Breast epithelium (tissue), 4 donors: ENCODE results near the gene TMOD3. TPM values are rescaled to one million over a fixed set of nuclear protein-coding genes. Genes with fewer than 3 reads are reported as not detected.

Source experiments
- DNase-seq, 2 donors: peaks; one replicate each; pipeline ENCODE4 v3.0.0-alpha.2; 2019; ENCODE audit warnings: low spot score in 2 of 2
- H3K27ac ChIP-seq, 2 donors: fragments of 200-600 bp; sonication (generic) in 1 of 2; one replicate each; pipeline ENCODE4 v1.5.1; 2016 to 2019; ENCODE audit warnings: mild to moderate bottlenecking in 1 of 2
- H3K27me3 ChIP-seq, 2 donors: fragments of 200-600 bp; sonication (generic) in 1 of 2; one replicate each; pipeline versions ENCODE4 v1.5.1 to v1.6.0; 2017 to 2019; ENCODE audit warnings: control low read depth in 1 of 2, mild to moderate bottlenecking in 1 of 2
- H3K36me3 ChIP-seq: fragments of 200-600 bp; one replicate; pipeline ENCODE4 v1.5.1; 2019
- H3K4me1 ChIP-seq, 2 donors: fragments of 200-600 bp; sonication (generic); one replicate each; pipeline ENCODE4 v1.5.1; 2016 to 2019; ENCODE audit warnings: control low read depth in 1 of 2
- H3K4me3 ChIP-seq, 3 donors: fragments of 200-600 bp; sonication (generic); 1 replicate in 2 of 3; 2 replicates in 1 of 3; pipeline ENCODE4 v1.5.1; 2016 to 2019; ENCODE audit warnings: mild to moderate bottlenecking in 3 of 3, moderate library complexity in 2 of 3
- H3K9me3 ChIP-seq, 2 donors: fragments of 200-600 bp; sonication (generic) in 1 of 2; one replicate each; pipeline ENCODE4 v1.5.1; 2016 to 2019; ENCODE audit warnings: control low read depth in 1 of 2
- CTCF ChIP-seq, 3 donors: fragments of 450-650 bp; IDR thresholded peaks; one replicate each; pipeline ENCODE4 v1.5.1; 2016 to 2017; ENCODE audit warnings: antibody characterized with exemption in 3 of 3, mild to moderate bottlenecking in 3 of 3, moderate library complexity in 3 of 3
- POLR2A ChIP-seq: fragments of 450-650 bp; IDR thresholded peaks from one replicate; pipeline ENCODE4 v1.6.1; 2016; ENCODE audit warnings: antibody characterized with exemption, mild to moderate bottlenecking, moderate library complexity
- POLR2AphosphoS5 ChIP-seq, 3 donors: sonication (generic); formaldehyde crosslinking; IDR thresholded peaks; one replicate each; pipeline ENCODE4 v1.6.1; 2017; ENCODE audit warnings: antibody characterized with exemption in 3 of 3
- intact Hi-C: fragments of 100-400 bp; cut with DNase I; formaldehyde crosslinking; loops from one replicate; pipeline ENCODE4 v1.15.1; 2023; ENCODE audit warnings: low total_unique reads
- total RNA-seq, 3 donors: library from RNA; depleted of rRNA; stranded (reverse); fragments of >200 nt; gene quantifications; one replicate each; pipeline ENCODE4 v1.1.0, GENCODE V29; 2016

The TMOD3 gene
- total RNA-seq, 3 donors from 2014 or later = 24.9 to 31.4 (median 27.5) TPM

GRCh38 chr15:51793521-51794305 lies 35.7 kb upstream of the TMOD3 start:
- DNase-seq = no peak
- Histone ChIP-seq H3K9me3 (no peaks in the 10 kb centered on the region), H3K27ac (no peak overlapping the region)

GRCh38 chr15:51796847-51797401 lies 32.5 kb upstream of the TMOD3 start:
- no peaks in the 10 kb centered on the region for H3K4me1 ChIP-seq
- no peaks in the 10 kb centered on the region for H3K9me3 ChIP-seq
- no peak overlapping the region for H3K4me3 ChIP-seq
- TF ChIP-seq POLR2A (no peak), CTCF (IDR thresholded peaks at IDR 0.05) (no peak), POLR2AphosphoS5 (IDR thresholded peaks at IDR 0.05) (no peak)
- H3K27me3 ChIP-seq = no peaks in the 10 kb centered on the region
- H3K27ac ChIP-seq = no peak overlapping the region
- DNase-seq = no peak
- no peaks in the 10 kb centered on the region for H3K36me3 ChIP-seq
- intact Hi-C loops = no loop called here

More at GRCh38 chr15:51793521-51794305, 35.7 kb upstream of the TMOD3 start:
- no peak overlapping the region for H3K4me3 ChIP-seq
- intact Hi-C loops = no loop called here
- no peaks in the 10 kb centered on the region for H3K36me3 ChIP-seq
- no peaks in the 10 kb centered on the region for H3K4me1 ChIP-seq
- TF ChIP-seq POLR2AphosphoS5 (IDR thresholded peaks at IDR 0.05) = no peak
- TF ChIP-seq CTCF (IDR thresholded peaks at IDR 0.05) = no peak
- no peak for TF ChIP-seq POLR2A
- H3K27me3 ChIP-seq = no peaks in the 10 kb centered on the region

- intact Hi-C loops = no loop called here
- no peaks in the 10 kb centered on the region for H3K4me1 ChIP-seq
- H3K4me3 ChIP-seq = no peak overlapping the region
- no peaks in the 10 kb centered on the region for H3K9me3 ChIP-seq
- H3K36me3 ChIP-seq = no peaks in the 10 kb centered on the region
- DNase-seq = no peak
- TF ChIP-seq POLR2AphosphoS5 (IDR thresholded peaks at IDR 0.05) (no peak), POLR2A (no peak), CTCF (IDR thresholded peaks at IDR 0.05) (no peak)
- no peaks in the 10 kb centered on the region for H3K27me3 ChIP-seq
- H3K27ac ChIP-seq = no peak overlapping the region
These were observed 31.2 kb upstream of the TMOD3 start for GRCh38 chr15:51798281-51798680.

GRCh38 chr15:51799282-51800252 lies 29.9 kb upstream of the TMOD3 start:
- no peak for DNase-seq
- Histone ChIP-seq H3K9me3 (no peaks in the 10 kb centered on the region), H3K27ac (no peak overlapping the region), H3K36me3 (no peaks in the 10 kb centered on the region), H3K4me1 (no peaks in the 10 kb centered on the region), H3K27me3 (no peaks in the 10 kb centered on the region), H3K4me3 (no peak overlapping the region)
- TF ChIP-seq CTCF (IDR thresholded peaks at IDR 0.05) (no peak), POLR2A (no peak), POLR2AphosphoS5 (IDR thresholded peaks at IDR 0.05) (no peak)
- intact Hi-C loops = no loop called here
